Fibroblast of lung (primary cell): ENCODE data around the gene PPAN. TPM values are rescaled to one million over a fixed set of nuclear protein-coding genes. Genes with fewer than 3 reads are reported as not detected.

Experiments used
- DNase-seq, 2 donors: peaks; one replicate each; pipeline versions ENCODE4 v3.0.0 to v3.0.0-alpha.2; 2010; ENCODE audit warnings: low read depth in 2 of 2
- H2AFZ ChIP-seq: 2 replicates; pipeline ENCODE4 v1.5.1; 2012; ENCODE audit warnings: low read length, control low read depth, inconsistent platforms
- H3K27ac ChIP-seq: 2 replicates; pipeline ENCODE4 v1.5.1; 2011; ENCODE audit warnings: low read length, control low read depth; ENCODE audit not compliant: insufficient read depth
- H3K27me3 ChIP-seq: 2 replicates; pipeline ENCODE4 v1.5.1; 2011; ENCODE audit warnings: mild to moderate bottlenecking, low read length; ENCODE audit not compliant: control insufficient read depth, insufficient read depth
- H3K36me3 ChIP-seq: 2 replicates; pipeline ENCODE4 v1.5.1; 2011; ENCODE audit warnings: low read length; ENCODE audit not compliant: control insufficient read depth, insufficient read depth
- H3K4me1 ChIP-seq: 2 replicates; pipeline ENCODE4 v1.5.1; 2011; ENCODE audit warnings: low read length; ENCODE audit not compliant: control insufficient read depth, insufficient read depth; ENCODE audit errors: extremely low read depth
- H3K4me2 ChIP-seq: 2 replicates; pipeline ENCODE4 v1.5.1; 2011; ENCODE audit warnings: low read length, control low read depth; ENCODE audit not compliant: insufficient read depth; ENCODE audit errors: extremely low read depth
- H3K4me3 ChIP-seq, 4 experiments: fragments of 200-600 bp in 1 of 4; sonication (generic) in 1 of 4; replicated peaks in 1 of 4; 2 replicates each; pipeline ENCODE4 v1.5.1; 2011 to 2016; ENCODE audit warnings: low read length in 4 of 4, low read depth in 3 of 4, mild to moderate bottlenecking in 3 of 4, control low read depth in 2 of 4, inconsistent platforms in 1 of 4, mixed read lengths in 1 of 4; ENCODE audit not compliant: insufficient read depth in 1 of 4; ENCODE audit errors: control extremely low read depth in 1 of 4
- H3K79me2 ChIP-seq: 2 replicates; pipeline ENCODE4 v1.5.1; 2012; ENCODE audit warnings: mild to moderate bottlenecking, low read length, inconsistent platforms; ENCODE audit not compliant: control insufficient read depth, insufficient read depth
- H3K9ac ChIP-seq: 2 replicates; pipeline ENCODE4 v1.5.1; 2011; ENCODE audit warnings: mild to moderate bottlenecking, low read length, control low read depth; ENCODE audit not compliant: insufficient read depth
- H3K9me3 ChIP-seq: 2 replicates; pipeline ENCODE4 v1.5.1; 2012; ENCODE audit warnings: low read depth, low read length; ENCODE audit not compliant: control insufficient read depth, insufficient read depth
- H4K20me1 ChIP-seq: 2 replicates; pipeline ENCODE4 v1.5.1; 2011; ENCODE audit warnings: low read length; ENCODE audit not compliant: control insufficient read depth, insufficient read depth; ENCODE audit errors: extremely low read depth
- EZH2 ChIP-seq: IDR thresholded peaks from 2 replicates; pipeline ENCODE4 v1.5.1; 2012; ENCODE audit warnings: low read length, control low read depth, mild to moderate bottlenecking; ENCODE audit errors: missing control alignments
- polyA plus RNA-seq, 2 donors: library from polyadenylated mRNA; depleted of rRNA in 1 of 2; stranded (reverse) in 1 of 2; unstranded in 1 of 2; fragments of >200 nt; gene quantifications; 2 replicates each; pipeline ENCODE4 v1.2.1, GENCODE V29; 2011 to 2012; ENCODE audit warnings: missing spikeins in 1 of 2
- total RNA-seq: library from RNA; depleted of rRNA; stranded (reverse); fragments of >200 nt; gene quantifications from 2 replicates; pipeline ENCODE4 v1.2.1, GENCODE V29; 2014
- TF ChIP-seq, protein P1 (sequence below), 2 donors: IDR thresholded peaks in 1 of 2; conservative IDR thresholded peaks in 1 of 2; 1 replicate in 1 of 2; 2 replicates in 1 of 2; pipeline ENCODE4 v1.5.1; 2011 to 2012; ENCODE audit warnings: low read length in 2 of 2, control low read depth in 1 of 2, inconsistent platforms in 1 of 2, low read depth in 1 of 2, mild to moderate bottlenecking in 1 of 2

The PPAN gene
- total and polyA plus RNA-seq, 2 donors (not counting 1 experiment from before 2014, with no cell fraction given): 15.3 to 22.6 TPM

DNA sequence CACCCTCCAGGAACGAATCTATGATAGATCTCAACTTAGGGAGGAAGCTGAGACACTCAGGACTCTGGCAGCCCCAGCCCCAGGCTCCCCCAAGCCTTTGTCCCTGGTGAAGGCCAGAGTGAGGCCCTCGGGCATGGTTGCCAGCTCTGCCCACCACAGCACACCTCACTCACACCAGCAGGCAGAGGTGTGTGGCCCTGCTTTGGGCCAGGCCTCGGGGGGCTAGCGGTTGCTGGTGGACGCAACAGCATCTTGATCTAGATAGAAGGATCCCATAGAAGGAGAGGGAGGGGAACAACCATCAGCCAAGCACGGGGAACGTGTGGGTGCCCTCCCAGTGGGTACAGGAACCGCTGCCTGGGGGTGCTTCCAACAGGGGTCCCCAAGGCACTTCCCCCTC lies 51.9 kb downstream of the PPAN start:
- H4K20me1 ChIP-seq: no peaks in the 10 kb centered on the region
- no peak for DNase-seq
- no peak overlapping the region for H3K9ac ChIP-seq
- H3K4me3 ChIP-seq: no peak overlapping the region
- H3K4me1 ChIP-seq: no peaks in the 10 kb centered on the region
- TF ChIP-seq, protein P1, sequence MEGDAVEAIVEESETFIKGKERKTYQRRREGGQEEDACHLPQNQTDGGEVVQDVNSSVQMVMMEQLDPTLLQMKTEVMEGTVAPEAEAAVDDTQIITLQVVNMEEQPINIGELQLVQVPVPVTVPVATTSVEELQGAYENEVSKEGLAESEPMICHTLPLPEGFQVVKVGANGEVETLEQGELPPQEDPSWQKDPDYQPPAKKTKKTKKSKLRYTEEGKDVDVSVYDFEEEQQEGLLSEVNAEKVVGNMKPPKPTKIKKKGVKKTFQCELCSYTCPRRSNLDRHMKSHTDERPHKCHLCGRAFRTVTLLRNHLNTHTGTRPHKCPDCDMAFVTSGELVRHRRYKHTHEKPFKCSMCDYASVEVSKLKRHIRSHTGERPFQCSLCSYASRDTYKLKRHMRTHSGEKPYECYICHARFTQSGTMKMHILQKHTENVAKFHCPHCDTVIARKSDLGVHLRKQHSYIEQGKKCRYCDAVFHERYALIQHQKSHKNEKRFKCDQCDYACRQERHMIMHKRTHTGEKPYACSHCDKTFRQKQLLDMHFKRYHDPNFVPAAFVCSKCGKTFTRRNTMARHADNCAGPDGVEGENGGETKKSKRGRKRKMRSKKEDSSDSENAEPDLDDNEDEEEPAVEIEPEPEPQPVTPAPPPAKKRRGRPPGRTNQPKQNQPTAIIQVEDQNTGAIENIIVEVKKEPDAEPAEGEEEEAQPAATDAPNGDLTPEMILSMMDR (conservative IDR thresholded peaks at IDR 0.05 in 1 of 2, IDR thresholded peaks at IDR 0.05 in 1 of 2; ENCODE audit: low read depth in 1 of 2, low read length in 2 of 2): no peak
- no peaks in the 10 kb centered on the region for H3K27me3 ChIP-seq
- no peak overlapping the region for H3K27ac ChIP-seq
- no peaks in the 10 kb centered on the region for H3K9me3 ChIP-seq
- H3K79me2 ChIP-seq: no peaks in the 10 kb centered on the region
- no peak overlapping the region for H2AFZ ChIP-seq
- H3K36me3 ChIP-seq: peaks cover 45% of the 10 kb centered on the region
- H3K4me2 ChIP-seq: no peak overlapping the region

DNA sequence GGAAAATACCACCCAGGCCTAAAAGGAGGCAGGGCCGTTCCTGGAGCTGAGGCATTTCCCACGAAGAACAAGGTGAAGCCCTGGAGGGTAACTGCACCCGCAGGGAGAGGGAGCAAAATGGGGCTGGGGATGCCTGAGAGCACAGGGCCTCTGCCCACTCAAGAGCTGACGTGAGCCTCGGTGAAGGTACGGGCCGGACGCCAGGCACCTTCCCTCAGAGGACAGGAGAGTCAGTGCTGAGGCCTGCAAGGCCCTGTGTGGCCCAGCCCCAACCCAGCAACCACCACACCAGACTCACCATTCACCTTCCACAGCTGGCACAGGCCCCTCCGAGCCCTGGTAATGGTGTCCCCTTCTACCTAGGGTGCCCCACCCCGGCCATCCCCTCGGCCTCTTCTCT lies 52.3 kb downstream of the PPAN start:
- TF ChIP-seq, protein P1 (conservative IDR thresholded peaks at IDR 0.05 in 1 of 2, IDR thresholded peaks at IDR 0.05 in 1 of 2; ENCODE audit: low read depth in 1 of 2, low read length in 2 of 2): no peak
- no peak for TF ChIP-seq EZH2
- H3K4me3 ChIP-seq: no peak overlapping the region
- no peak overlapping the region for H3K9ac ChIP-seq
- peaks cover 45% of the 10 kb centered on the region for H3K36me3 ChIP-seq
- no peaks in the 10 kb centered on the region for H3K9me3 ChIP-seq
- H3K79me2 ChIP-seq: no peaks in the 10 kb centered on the region
- no peak overlapping the region for H2AFZ ChIP-seq
- DNase-seq: no peak
- H3K4me2 ChIP-seq: no peak overlapping the region
- H3K4me1 ChIP-seq: no peaks in the 10 kb centered on the region
- H3K27ac ChIP-seq: no peak overlapping the region
- H3K27me3 ChIP-seq: no peaks in the 10 kb centered on the region
- H4K20me1 ChIP-seq: no peaks in the 10 kb centered on the region

DNA sequence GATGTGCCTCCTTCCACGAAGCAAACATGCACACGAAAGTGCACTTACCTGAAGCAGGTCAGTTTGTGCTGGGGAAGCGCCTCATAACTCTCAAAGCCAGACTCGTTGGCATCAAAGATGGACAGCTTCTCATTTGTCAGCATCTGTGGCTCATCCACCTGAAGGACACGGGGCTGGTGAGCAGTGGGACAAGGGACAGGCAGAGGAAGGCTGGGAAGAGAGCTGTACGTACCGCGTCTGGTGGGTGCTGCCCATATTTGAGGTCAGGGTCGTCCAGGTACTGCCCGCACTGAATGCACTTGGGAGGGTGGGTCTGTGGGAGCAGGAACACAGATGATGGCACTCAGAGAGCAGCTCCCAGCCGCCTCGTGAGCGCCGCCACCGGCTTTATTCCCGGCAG lies 53.4 kb downstream of the PPAN start:
- Histone ChIP-seq H3K4me1 (no peaks in the 10 kb centered on the region), H4K20me1 (no peaks in the 10 kb centered on the region), H3K27ac (no peak overlapping the region), H3K4me2 (no peak overlapping the region), H3K36me3 (peaks cover 39% of the 10 kb centered on the region), H3K27me3 (no peaks in the 10 kb centered on the region), H3K4me3 (no peak overlapping the region), H2AFZ (no peak overlapping the region), H3K9ac (no peak overlapping the region), H3K9me3 (no peaks in the 10 kb centered on the region), H3K79me2 (no peaks in the 10 kb centered on the region)
- no peak for TF ChIP-seq EZH2
- TF ChIP-seq, protein P1 (conservative IDR thresholded peaks at IDR 0.05 in 1 of 2, IDR thresholded peaks at IDR 0.05 in 1 of 2; ENCODE audit: low read depth in 1 of 2, low read length in 2 of 2): no peak
- no peak for DNase-seq

Other genes starting within 250 kb of the PPAN start
- gene OLFM2, start 169.8 kb upstream of the PPAN start, total RNA-seq: 0.66 and 1.0 TPM in 2 replicates
- 0.15 and 11.6 TPM in 2 replicates for gene OLFM2, start 169.8 kb upstream of the PPAN start, polyA plus RNA-seq
- 0.77 and 1.2 TPM in 2 replicates for gene COL5A3, start 95.9 kb upstream of the PPAN start, total RNA-seq
- 0.56 and 33.7 TPM in 2 replicates for gene COL5A3, start 95.9 kb upstream of the PPAN start, polyA plus RNA-seq
- gene RDH8, start 92.9 kb upstream of the PPAN start, total RNA-seq: not detected in 2 replicates
- 0.06 TPM in 1 of 2 replicates, not detected in the other for gene RDH8, start 92.9 kb upstream of the PPAN start, polyA plus RNA-seq
- 25.7 and 29.4 TPM in 2 replicates for gene SHFL, start 20.0 kb upstream of the PPAN start, total RNA-seq
- 17.0 and 29.0 TPM in 2 replicates for gene SHFL, start 20.0 kb upstream of the PPAN start, polyA plus RNA-seq
- 0.26 and 0.33 TPM in 2 replicates for gene ANGPTL6, start 3.7 kb upstream of the PPAN start, total RNA-seq
- gene ANGPTL6, start 3.7 kb upstream of the PPAN start, polyA plus RNA-seq: 0.12 and 0.14 TPM in 2 replicates
- gene P2RY11, start 5.3 kb downstream of the PPAN start, total RNA-seq: 2.6 and 3.3 TPM in 2 replicates
- 0.68 and 0.88 TPM in 2 replicates for gene P2RY11, start 5.3 kb downstream of the PPAN start, polyA plus RNA-seq
- 296 and 385 TPM in 2 replicates for gene EIF3G, start 13.5 kb downstream of the PPAN start, total RNA-seq
- gene EIF3G, start 13.5 kb downstream of the PPAN start, polyA plus RNA-seq: 169 and 236 TPM in 2 replicates
- gene DNMT1, start 88.6 kb downstream of the PPAN start, total RNA-seq: 22.6 and 33.7 TPM in 2 replicates
- 36.7 and 88.4 TPM in 2 replicates for gene DNMT1, start 88.6 kb downstream of the PPAN start, polyA plus RNA-seq
- gene S1PR2, start 125.0 kb downstream of the PPAN start, total RNA-seq: 25.9 and 39.3 TPM in 2 replicates
- gene S1PR2, start 125.0 kb downstream of the PPAN start, polyA plus RNA-seq: 29.6 and 30.4 TPM in 2 replicates
- gene MRPL4, start 145.9 kb downstream of the PPAN start, total RNA-seq: 16.7 and 17.2 TPM in 2 replicates
- gene MRPL4, start 145.9 kb downstream of the PPAN start, polyA plus RNA-seq: 25.7 and 40.4 TPM in 2 replicates
- gene ICAM1, start 164.8 kb downstream of the PPAN start, total RNA-seq: 8.9 and 15.9 TPM in 2 replicates
- gene ICAM1, start 164.8 kb downstream of the PPAN start, polyA plus RNA-seq: 6.9 and 15.2 TPM in 2 replicates
- 1.8 and 4.1 TPM in 2 replicates for gene ICAM4, start 180.6 kb downstream of the PPAN start, total RNA-seq
- gene ICAM4, start 180.6 kb downstream of the PPAN start, polyA plus RNA-seq: 0.42 and 0.58 TPM in 2 replicates
- 1.8 and 2.5 TPM in 2 replicates for gene ICAM5, start 183.6 kb downstream of the PPAN start, total RNA-seq
- 0.47 and 0.55 TPM in 2 replicates for gene ICAM5, start 183.6 kb downstream of the PPAN start, polyA plus RNA-seq
- 0.51 and 0.66 TPM in 2 replicates for gene ZGLP1, start 203.5 kb downstream of the PPAN start, total RNA-seq
- gene ZGLP1, start 203.5 kb downstream of the PPAN start, polyA plus RNA-seq: 0.35 TPM in 2 replicates
- 14.1 and 21.0 TPM in 2 replicates for gene FDX2, start 209.7 kb downstream of the PPAN start, total RNA-seq
- gene FDX2, start 209.7 kb downstream of the PPAN start, polyA plus RNA-seq: 14.0 and 20.8 TPM in 2 replicates
- gene RAVER1, start 227.2 kb downstream of the PPAN start, total RNA-seq: 4.9 and 5.6 TPM in 2 replicates
- gene RAVER1, start 227.2 kb downstream of the PPAN start, polyA plus RNA-seq: 2.3 and 4.3 TPM in 2 replicates
- gene ICAM3, start 233.3 kb downstream of the PPAN start, total RNA-seq: 4.3 and 5.1 TPM in 2 replicates
- gene ICAM3, start 233.3 kb downstream of the PPAN start, polyA plus RNA-seq: 4.5 and 7.1 TPM in 2 replicates